Neuronal stem cell (in vitro differentiated cells): ENCODE results near the gene KCNIP4. TPM values are rescaled to one million over a fixed set of nuclear protein-coding genes. Genes with fewer than 3 reads are reported as not detected.
"Not testable (repeated sequence)": the region's sequence is repeated elsewhere in the genome, so short reads cannot be mapped to it uniquely, and the experiment has no call there.

ENCODE experiments used
- DNase-seq: peaks from one replicate; pipeline ENCODE4 v3.0.0-alpha.2; 2013; ENCODE audit warnings: low spot score
- H2AFZ ChIP-seq: one replicate; pipeline ENCODE4 v1.6.1; 2013; ENCODE audit warnings: mild to moderate bottlenecking, low read length, inconsistent platforms
- H2AK5ac ChIP-seq: 2 replicates; pipeline ENCODE4 v1.6.1; 2013; ENCODE audit warnings: low read depth, mild to moderate bottlenecking, inconsistent platforms, low read length, moderate library complexity, mixed read lengths
- H2BK120ac ChIP-seq: 2 replicates; pipeline ENCODE4 v1.6.1; 2013; ENCODE audit warnings: low read depth, mild to moderate bottlenecking, inconsistent platforms, low read length, moderate library complexity, mixed read lengths
- H2BK12ac ChIP-seq: one replicate; pipeline ENCODE4 v1.6.1; 2013; ENCODE audit warnings: low read length, inconsistent platforms
- H2BK15ac ChIP-seq: 2 replicates; pipeline ENCODE4 v1.6.1; 2013; ENCODE audit warnings: mild to moderate bottlenecking, low read length, inconsistent platforms, mixed read lengths
- H2BK5ac ChIP-seq: one replicate; pipeline ENCODE4 v1.6.1; 2013; ENCODE audit warnings: inconsistent platforms, mild to moderate bottlenecking, low read length, moderate library complexity
- H3K14ac ChIP-seq: one replicate; pipeline ENCODE4 v1.6.1; 2013; ENCODE audit warnings: low read length, inconsistent platforms
- H3K18ac ChIP-seq: 2 replicates; pipeline ENCODE4 v1.6.1; 2013; ENCODE audit warnings: low read length, inconsistent platforms
- H3K23ac ChIP-seq: 2 replicates; pipeline ENCODE4 v1.6.1; 2013; ENCODE audit warnings: low read depth, mild to moderate bottlenecking, mixed read lengths, low read length, inconsistent platforms; ENCODE audit not compliant: poor library complexity
- H3K27ac ChIP-seq: replicated peaks from 3 replicates; pipeline ENCODE4 v1.5.1; 2013; ENCODE audit warnings: low read length, inconsistent platforms
- H3K27me3 ChIP-seq, 3 experiments: 2 replicates each; pipeline ENCODE4 v1.6.1; 2013; ENCODE audit warnings: low read length in 3 of 3, mild to moderate bottlenecking in 2 of 3, inconsistent platforms in 1 of 3, low read depth in 1 of 3, mixed read lengths in 1 of 3, moderate library complexity in 1 of 3; ENCODE audit not compliant: control insufficient read depth in 3 of 3, insufficient read depth in 3 of 3
- H3K36me3 ChIP-seq, 2 donors: replicated peaks in 1 of 2; 2 replicates each; pipeline ENCODE4 v1.6.1; 2013; ENCODE audit warnings: low read length in 2 of 2; ENCODE audit not compliant: control insufficient read depth in 2 of 2, insufficient read depth in 2 of 2
- H3K4ac ChIP-seq: 2 replicates; pipeline ENCODE4 v1.6.1; 2013; ENCODE audit warnings: inconsistent platforms, mild to moderate bottlenecking, low read length, moderate library complexity
- H3K4me1 ChIP-seq, 2 donors: 1 replicate in 1 of 2; 2 replicates in 1 of 2; pipeline ENCODE4 v1.6.1; 2013; ENCODE audit warnings: low read length in 2 of 2, low read depth in 1 of 2; ENCODE audit not compliant: control insufficient read depth in 2 of 2, insufficient read depth in 1 of 2
- H3K4me2 ChIP-seq: one replicate; pipeline ENCODE4 v1.6.1; 2013; ENCODE audit warnings: mild to moderate bottlenecking, low read length, inconsistent platforms; ENCODE audit not compliant: insufficient read depth, poor library complexity, severe bottlenecking
- H3K4me3 ChIP-seq, 2 donors: 2 replicates each; pipeline ENCODE4 v1.5.1; 2013; ENCODE audit warnings: low read length in 2 of 2, mild to moderate bottlenecking in 2 of 2, inconsistent platforms in 1 of 2, moderate library complexity in 1 of 2
- H3K79me1 ChIP-seq: one replicate; pipeline ENCODE4 v1.6.1; 2013; ENCODE audit warnings: low read depth, mild to moderate bottlenecking, inconsistent platforms, low read length, moderate library complexity
- H3K9ac ChIP-seq: one replicate; pipeline ENCODE4 v1.6.1; 2013; ENCODE audit warnings: mild to moderate bottlenecking, low read depth, low read length, inconsistent platforms; ENCODE audit not compliant: poor library complexity
- H3K9me3 ChIP-seq, 2 donors: replicated peaks in 1 of 2; 2 replicates each; pipeline versions ENCODE3 to v1.6.1; 2013; ENCODE audit warnings: low read length in 2 of 2, mild to moderate bottlenecking in 2 of 2, inconsistent platforms in 1 of 2, low read depth in 1 of 2, mixed read lengths in 1 of 2, moderate library complexity in 1 of 2; ENCODE audit not compliant: control insufficient read depth in 2 of 2, insufficient read depth in 1 of 2
- H4K8ac ChIP-seq: one replicate; pipeline ENCODE4 v1.6.1; 2013; ENCODE audit warnings: low read depth, mild to moderate bottlenecking, inconsistent platforms, low read length, moderate library complexity
- H4K91ac ChIP-seq: one replicate; pipeline ENCODE4 v1.6.1; 2013; ENCODE audit warnings: low read length, low read depth, mild to moderate bottlenecking, inconsistent platforms; ENCODE audit not compliant: poor library complexity
- WGBS, 2 donors: extraction: QIAGEN DNeasy Blood & Tissue Kit; methylation state at CpG; one replicate each; pipeline ENCODE4 v1.1.7; 2013; ENCODE audit warnings: missing lambda C conversion rate in 2 of 2, mixed read lengths in 1 of 2; ENCODE audit not compliant: insufficient read length in 2 of 2, insufficient replicate concordance in 1 of 2; ENCODE audit errors: extremely low coverage in 2 of 2; 5-methylcytosine and 5-hydroxymethylcytosine counted together
- polyA plus RNA-seq, 2 experiments: library from polyadenylated mRNA; stranded (reverse); fragments of 200-250 nt; gene quantifications; one replicate each; pipeline ENCODE4 v1.2.3, GENCODE V29; 2013

Gene KCNIP4
- 0.49 TPM for polyA plus RNA-seq (2013, experiment 1 of 2)
- polyA plus RNA-seq (2013, experiment 2 of 2) = 0.43 TPM

DNA sequence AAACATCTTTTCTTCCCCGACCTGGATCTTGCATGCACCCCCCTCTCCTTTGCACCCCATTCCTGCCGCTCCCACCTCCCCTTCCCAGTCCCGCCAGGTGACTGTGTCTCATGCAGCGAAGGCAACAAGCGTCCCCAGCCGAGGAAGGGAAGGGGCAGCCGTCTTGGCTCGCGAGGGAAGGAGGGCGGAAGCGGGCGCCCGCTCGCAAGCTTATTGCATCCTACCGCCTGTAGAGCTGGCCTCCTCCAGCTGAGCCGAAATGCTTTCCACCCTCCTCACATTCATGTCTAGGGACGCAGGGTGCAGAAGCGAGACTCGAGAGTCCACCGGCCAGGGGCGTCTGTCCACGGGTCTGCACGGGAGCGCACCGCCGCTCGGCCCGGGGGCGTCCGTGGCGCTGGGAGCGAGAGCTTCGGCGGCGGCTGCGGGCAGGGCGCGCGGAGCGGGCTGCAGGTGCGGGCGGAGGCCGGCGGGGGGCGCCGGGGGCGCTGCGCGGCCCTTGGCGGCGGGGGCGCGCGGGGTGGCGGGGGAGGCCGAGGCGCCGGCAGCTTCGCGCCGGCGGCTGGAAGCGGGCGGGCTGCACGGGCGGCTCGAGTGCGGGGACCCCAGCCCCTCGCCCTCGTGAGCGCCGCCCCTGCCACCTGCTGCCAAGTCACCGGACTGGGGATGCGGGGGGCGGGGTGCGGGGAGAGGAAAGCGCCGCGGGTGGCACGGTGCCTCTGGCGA, at the start of gene KCNIP4:
Gene KCNIP4, minus strand, starts transcription at position 426 of the 726 bp plus-strand sequence.
- Histone ChIP-seq H3K4me3 (peak within 1 kb of the TSS; percentile 42 to 81), H3K4ac (no peak within 1 kb of the TSS), H2BK12ac (no peak within 1 kb of the TSS), H2BK15ac (no peak within 1 kb of the TSS), H2BK5ac (no peak within 1 kb of the TSS), H4K8ac (no peak within 1 kb of the TSS), H3K36me3 (no peaks in the 10 kb centered on the region), H3K27ac (no peak within 1 kb of the TSS), H3K4me2 (peak within 1 kb of the TSS; percentile 89), H2AK5ac (no peak within 1 kb of the TSS), H3K23ac (no peak within 1 kb of the TSS), H3K14ac (peak within 1 kb of the TSS; percentile 100), H4K91ac (no peak within 1 kb of the TSS), H3K9ac (peak within 1 kb of the TSS; percentile 92), H2BK120ac (no peak within 1 kb of the TSS), H3K27me3 (peaks cover 0 to 44% (median 24%) of the 10 kb centered on the region in 3 experiments), H2AFZ (peak within 1 kb of the TSS; percentile 97), H3K79me1 (no peaks in the 10 kb centered on the region), H3K9me3 (no peaks in the 10 kb centered on the region), H3K18ac (peak within 1 kb of the TSS; percentile 81), H3K4me1 (no peaks in the 10 kb centered on the region)
- no CpG with 5 or more reads among the region's 81 CpGs for WGBS, 2 donors
- DNase-seq = peak; percentile 63

DNA sequence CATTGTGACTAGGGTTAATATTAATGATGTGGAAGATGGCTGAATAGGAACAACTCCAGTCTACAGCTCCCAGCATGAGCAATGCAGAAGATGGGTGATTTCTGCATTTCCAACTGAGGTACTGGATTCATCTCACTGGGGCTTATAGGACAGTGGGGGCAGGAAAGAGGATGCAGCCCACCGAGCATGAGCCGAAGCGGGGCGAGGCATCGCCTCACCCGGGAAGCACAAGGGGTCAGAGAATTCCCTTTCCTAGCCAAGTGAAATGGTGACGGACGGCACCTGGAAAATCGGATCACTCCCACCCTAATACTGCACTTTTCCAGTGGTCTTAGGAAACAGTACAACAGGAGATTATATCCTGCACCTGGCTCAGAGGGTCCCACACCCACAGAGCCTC, 48.0 kb upstream of the KCNIP4 start:
- not testable (repeated sequence) for H3K14ac ChIP-seq, DNase-seq, H3K36me3 ChIP-seq, H2BK5ac ChIP-seq, H2AK5ac ChIP-seq, H2AFZ ChIP-seq, H3K27ac ChIP-seq, H3K79me1 ChIP-seq, H4K91ac ChIP-seq, H2BK12ac ChIP-seq, H2BK15ac ChIP-seq, H3K4me2 ChIP-seq, H3K27me3 ChIP-seq, H3K4me3 ChIP-seq, H3K18ac ChIP-seq, H4K8ac ChIP-seq, H3K4ac ChIP-seq, H3K9ac ChIP-seq, H2BK120ac ChIP-seq, H3K4me1 ChIP-seq, H3K9me3 ChIP-seq, H3K23ac ChIP-seq
- no CpG with 5 or more reads among the region's 9 CpGs for WGBS, 2 donors

DNA sequence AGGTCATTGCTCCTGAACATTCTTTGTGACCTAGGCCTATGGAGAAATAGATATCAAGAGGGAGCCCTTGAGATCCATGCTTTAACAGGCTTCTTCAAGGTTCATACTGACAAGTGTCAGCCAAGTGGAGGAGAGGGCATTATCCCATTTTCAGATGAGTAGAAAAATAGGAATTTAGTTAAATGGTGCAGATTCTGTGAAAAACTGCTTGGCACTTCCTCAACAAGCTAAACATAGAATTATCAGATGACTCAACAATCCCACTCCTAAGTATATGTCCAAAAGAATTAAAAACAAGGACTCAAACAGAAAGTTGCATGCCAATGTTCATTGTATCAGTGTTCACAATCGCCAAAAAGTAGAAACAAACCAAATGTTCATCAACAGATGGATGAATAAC, 43.8 kb upstream of the KCNIP4 start:
- no peak overlapping the region for H2BK12ac ChIP-seq
- no peak overlapping the region for H2AK5ac ChIP-seq
- no peak overlapping the region for H3K14ac ChIP-seq
- no peak overlapping the region for H2BK15ac ChIP-seq
- no peak overlapping the region for H4K91ac ChIP-seq
- H3K9ac ChIP-seq = no peak overlapping the region
- H3K79me1 ChIP-seq = no peaks in the 10 kb centered on the region
- H2AFZ ChIP-seq = no peak overlapping the region
- H3K4me2 ChIP-seq = no peak overlapping the region
- H3K23ac ChIP-seq = no peak overlapping the region
- no peaks in the 10 kb centered on the region for H3K36me3 ChIP-seq
- no peak for DNase-seq
- no peaks in the 10 kb centered on the region for H3K9me3 ChIP-seq
- no peak overlapping the region for H3K27ac ChIP-seq
- no peak overlapping the region for H4K8ac ChIP-seq
- H3K4me1 ChIP-seq = no peaks in the 10 kb centered on the region
- H3K4ac ChIP-seq = no peak overlapping the region
- H3K4me3 ChIP-seq = no peak overlapping the region
- no peak overlapping the region for H2BK5ac ChIP-seq
- no peak overlapping the region for H2BK120ac ChIP-seq
- H3K27me3 ChIP-seq = no peaks in the 10 kb centered on the region
- no CpG with 5 or more reads among the region's 1 CpG for WGBS, 2 donors
- H3K18ac ChIP-seq = no peak overlapping the region

DNA sequence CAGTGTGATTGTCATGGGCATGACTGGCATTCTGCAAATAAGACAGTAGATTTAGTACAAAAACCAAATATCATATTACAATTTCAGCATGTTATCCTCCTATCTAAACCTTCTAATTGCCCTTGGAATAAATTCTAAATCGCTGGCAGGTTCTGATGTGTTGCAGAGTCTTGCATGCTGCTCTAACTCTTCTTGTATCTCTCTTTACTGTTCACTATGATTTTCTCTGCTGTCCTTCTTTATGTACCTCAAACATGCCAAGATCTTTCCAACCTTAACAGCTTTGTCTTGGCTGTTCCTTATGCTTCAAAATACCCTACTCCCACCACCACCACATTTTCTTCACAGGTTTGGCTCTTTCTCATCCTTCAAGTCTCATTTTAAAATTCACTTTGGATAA, 43.0 kb upstream of the KCNIP4 start:
- H3K4me2 ChIP-seq = no peak overlapping the region
- no CpG with 5 or more reads among the region's 1 CpG for WGBS, 2 donors
- no peak for DNase-seq

More for the DNA sequence above, 43.0 kb upstream of the KCNIP4 start:
- Histone ChIP-seq H3K27ac (no peak overlapping the region), H3K9ac (no peak overlapping the region), H3K27me3 (no peaks in the 10 kb centered on the region), H3K9me3 (no peaks in the 10 kb centered on the region), H4K91ac (no peak overlapping the region), H3K4me3 (no peak overlapping the region), H3K14ac (no peak overlapping the region), H3K79me1 (no peaks in the 10 kb centered on the region), H3K36me3 (no peaks in the 10 kb centered on the region), H2BK120ac (no peak overlapping the region), H3K23ac (no peak overlapping the region), H2BK5ac (no peak overlapping the region), H3K4ac (no peak overlapping the region), H2AK5ac (no peak overlapping the region), H3K18ac (no peak overlapping the region), H2BK15ac (no peak overlapping the region), H2AFZ (no peak overlapping the region), H4K8ac (no peak overlapping the region), H3K4me1 (no peaks in the 10 kb centered on the region), H2BK12ac (no peak overlapping the region)
